M059J (cell line): ENCODE measurements around the gene CEMIP. TPM values are rescaled to one million over a fixed set of nuclear protein-coding genes. Genes with fewer than 3 reads are reported as not detected.

Experiments used
- total RNA-seq: library from RNA; depleted of rRNA; stranded (reverse); fragments of >200 nt; shearing (Covaris generic); gene quantifications from 2 replicates; pipeline ENCODE4 v1.2.3, GENCODE V29; 2014; rRNA removed

CEMIP gene
- total RNA-seq, 1 experiment from 2014 or later, result 4.0 TPM

Other genes with a start within 250 kb of the CEMIP start
- 3.2 and 7.2 TPM in 2 replicates for gene ABHD17C, start 84.1 kb upstream of the CEMIP start, total RNA-seq
- 21.3 and 32.9 TPM in 2 replicates for gene MESD, start 210.4 kb downstream of the CEMIP start, total RNA-seq
- gene TLNRD1, start 221.6 kb downstream of the CEMIP start, total RNA-seq, result 4.4 and 9.0 TPM in 2 replicates